HepG2 (cell line): Measurements from ENCODE around the gene PKNOX2. TPM values are rescaled to one million over a fixed set of nuclear protein-coding genes. Genes with fewer than 3 reads are reported as not detected.

Experiments
- ATAC-seq: fragments of 200-7000 bp; cut with Tn5 transposase; 3 replicates; pipeline ENCODE4 v1.9.1; 2020; ENCODE audit warnings: mild to moderate bottlenecking, moderate library complexity
- BruUV-seq: library from RNA; stranded (reverse); fragments of 400-500 nt; replicated peaks from 2 replicates; lab custom pipeline; 2021; lab: Mats Ljungman, UMichigan
- CTCF ChIA-PET: fragments of 300-600 bp; formaldehyde crosslinking; extraction: SDS; loops from one replicate; lab custom pipeline; 2021; ENCODE audit warnings: low total read pairs, inconsistent platforms, low intra/inter-chr PET ratio; lab: Yijun Ruan, JAX
- POLR2A ChIA-PET: fragments of 350-600 bp; sonication (Branson Sonifier 250); formaldehyde crosslinking; loops from one replicate; lab custom pipeline; 2020; ENCODE audit warnings: antibody characterized with exemption, inconsistent platforms; lab: Yijun Ruan, JAX
- DNase-seq: peaks from one replicate; pipeline ENCODE4 v3.0.0-alpha.2; 2015; ENCODE audit warnings: low spot score
- FAIRE-seq: peaks from 3 replicates; lab custom pipeline; 2011; peaks lifted over from hg19 to GRCh38; lab: Jason Lieb, UNC
- H2AFZ ChIP-seq: one replicate; pipeline ENCODE4 v1.6.1; 2011; ENCODE audit warnings: low read length, inconsistent platforms
- H3K27ac ChIP-seq: fragments of 300-600 bp; 3 replicates; pipeline ENCODE4 v1.8.0; 2011; ENCODE audit warnings: mixed run types, mild to moderate bottlenecking, mixed read lengths, low read length, inconsistent platforms; ENCODE audit not compliant: insufficient read depth; ENCODE audit errors: extremely low read length
- H3K27me3 ChIP-seq, 2 experiments: fragments of 200-600 bp in 1 of 2; 2 replicates in 1 of 2; 3 replicates in 1 of 2; pipeline versions ENCODE4 v1.6.0 to v1.8.0; 2011; ENCODE audit warnings: low read length in 2 of 2, mild to moderate bottlenecking in 2 of 2, moderate library complexity in 2 of 2, inconsistent platforms in 1 of 2; ENCODE audit not compliant: insufficient read depth in 2 of 2, control insufficient read depth in 1 of 2
- H3K36me3 ChIP-seq, 2 experiments: fragments of 200-600 bp in 1 of 2; replicated peaks in 1 of 2; 2 replicates in 1 of 2; 3 replicates in 1 of 2; pipeline versions ENCODE4 v1.5.1 to v1.8.0; 2011; ENCODE audit warnings: low read length in 2 of 2, inconsistent platforms in 1 of 2; ENCODE audit not compliant: insufficient read depth in 2 of 2, control insufficient read depth in 1 of 2
- H3K4me1 ChIP-seq: 2 replicates; pipeline ENCODE4 v1.5.1; 2012; ENCODE audit warnings: low read length, inconsistent platforms; ENCODE audit not compliant: insufficient read depth
- H3K4me2 ChIP-seq: 2 replicates; pipeline ENCODE4 v1.6.0; 2011; ENCODE audit warnings: low read depth, low read length, inconsistent platforms
- H3K4me3 ChIP-seq, 3 experiments: fragments of 200-600 bp in 1 of 3; sonication (generic), shearing (Covaris generic) in 1 of 3; replicated peaks in 1 of 3; 2 replicates each; pipeline ENCODE4 v1.5.1; 2011 to 2016; ENCODE audit warnings: low read length in 3 of 3, inconsistent platforms in 2 of 3, low read depth in 2 of 3, mild to moderate bottlenecking in 2 of 3, control low read depth in 1 of 3, mixed read lengths in 1 of 3; ENCODE audit not compliant: insufficient read depth in 1 of 3
- H3K79me2 ChIP-seq: one replicate; pipeline ENCODE4 v1.6.1; 2011; ENCODE audit warnings: low read length, inconsistent platforms; ENCODE audit not compliant: insufficient read depth
- H3K9ac ChIP-seq: 2 replicates; pipeline ENCODE4 v1.6.0; 2011; ENCODE audit warnings: mild to moderate bottlenecking, low read depth, low read length, inconsistent platforms; ENCODE audit not compliant: insufficient read depth
- H3K9me3 ChIP-seq: 2 replicates; pipeline ENCODE4 v1.5.1; 2012; ENCODE audit warnings: mild to moderate bottlenecking, low read length
- H4K20me1 ChIP-seq: 2 replicates; pipeline ENCODE4 v1.6.0; 2011; ENCODE audit warnings: inconsistent platforms, mild to moderate bottlenecking, low read length, moderate library complexity; ENCODE audit not compliant: insufficient read depth
- AHDC1 ChIP-seq: sonication (generic); formaldehyde crosslinking; IDR thresholded peaks from 2 replicates; pipeline ENCODE4 v1.5.1; 2020; ENCODE audit warnings: mild to moderate bottlenecking, missing genetic modification reagents, borderline replicate concordance
- CCDC6 ChIP-seq: sonication (generic); formaldehyde crosslinking; IDR thresholded peaks from 2 replicates; pipeline ENCODE4 v1.8.1; 2022; ENCODE audit warnings: mild to moderate bottlenecking, missing genetic modification reagents, moderate library complexity
- ELF4 ChIP-seq: sonication (generic); formaldehyde crosslinking; IDR thresholded peaks from 2 replicates; pipeline ENCODE4 v1.5.0; 2020; ENCODE audit warnings: missing genetic modification reagents, mild to moderate bottlenecking, moderate library complexity, borderline replicate concordance
- MIER2 ChIP-seq: IDR thresholded peaks from 2 replicates; pipeline ENCODE4 v1.6.1; 2016; ENCODE audit warnings: missing biosample characterization, missing genetic modification reagents
- MYNN ChIP-seq: sonication (generic); formaldehyde crosslinking; IDR thresholded peaks from 2 replicates; pipeline ENCODE4 v1.4.0; 2020; ENCODE audit warnings: mild to moderate bottlenecking, low read depth, missing genetic modification reagents
- ZMYM3 ChIP-seq: sonication (generic); formaldehyde crosslinking; IDR thresholded peaks from 2 replicates; pipeline ENCODE4 v1.5.1; 2020; ENCODE audit warnings: mild to moderate bottlenecking, missing genetic modification reagents
- ZNF891 ChIP-seq: sonication (generic); formaldehyde crosslinking; IDR thresholded peaks from 2 replicates; pipeline ENCODE4 v1.5.0; 2020; ENCODE audit warnings: mild to moderate bottlenecking, missing genetic modification reagents
- ZSCAN29 ChIP-seq: sonication (generic); formaldehyde crosslinking; conservative IDR thresholded peaks from 2 replicates; pipeline ENCODE4 v1.4.0; 2020; ENCODE audit warnings: mild to moderate bottlenecking, missing genetic modification reagents
- WGBS: methylation state at CpG from one replicate; pipeline ENCODE4 v1.1.6; 2017; ENCODE audit warnings: low lambda C conversion rate; 5-methylcytosine and 5-hydroxymethylcytosine counted together
- in situ Hi-C: cut with HindIII; loops from 2 replicates; pipeline ENCODE4 v1.10.0; 2017; ENCODE audit warnings: low pct_unique_long_range_greater_than_20kb; ENCODE audit not compliant: extremely low pct_ligation_motif_present
- intact Hi-C: fragments of 100-400 bp; cut with micrococcal nuclease; formaldehyde crosslinking; loops from one replicate; pipeline ENCODE4 v1.10.0; 2022; ENCODE audit not compliant: unreplicated experiment
- polyA plus RNA-seq, 8 experiments: library from polyadenylated mRNA; depleted of rRNA in 3 of 8; stranded (reverse) in 7 of 8; unstranded in 1 of 8; fragments of >200 nt; fragmentation: Illumina TruSeq in 4 of 8; extraction: Trizol in 4 of 8; gene quantifications; 2 replicates each; pipeline versions ENCODE4 v1.2.1 to v1.2.3, GENCODE V29; 2011 to 2016; ENCODE audit warnings: low read depth in 4 of 8, missing spikeins in 1 of 8, mixed read lengths in 1 of 8; ENCODE audit not compliant: insufficient read depth in 1 of 8
- total RNA-seq, 5 experiments: library from RNA; depleted of rRNA; stranded (reverse); fragments of >200 nt; fragmentation: Illumina TruSeq; extraction: Trizol; gene quantifications; 2 replicates each; pipeline ENCODE4 v1.2.3, GENCODE V29; 2016; ENCODE audit warnings: low read depth in 1 of 5
- TF ChIP-seq, protein P1 (sequence below): sonication (generic); formaldehyde crosslinking; IDR thresholded peaks from 2 replicates; pipeline ENCODE4 v1.8.1; 2023; ENCODE audit warnings: mild to moderate bottlenecking, missing genetic modification reagents, borderline replicate concordance

PKNOX2 gene
- total and polyA plus RNA-seq, 2 of the 13 experiments (the other 11 are each of a cell fraction or from before 2014, with no cell fraction given): not detected

- ChIA-PET POLR2A (no interaction called here), CTCF (no interaction called here)
- FAIRE-seq (no peak), ATAC-seq (no peak), DNase-seq (no peak)
- no peaks in the 10 kb centered on the region for H3K79me2 ChIP-seq
- WGBS: 42% methylated on average over 4 of the region's 4 CpGs
- TF ChIP-seq ZSCAN29 (CRISPR knock-in tag) (no peak), ELF4 (CRISPR knock-in tag) (no peak), ZMYM3 (CRISPR knock-in tag) (no peak), MYNN (CRISPR knock-in tag) (no peak), ZNF891 (no peak), MIER2 (CRISPR knock-in tag) (no peak), AHDC1 (no peak), CCDC6 (no peak)
- TF ChIP-seq, protein P1, sequence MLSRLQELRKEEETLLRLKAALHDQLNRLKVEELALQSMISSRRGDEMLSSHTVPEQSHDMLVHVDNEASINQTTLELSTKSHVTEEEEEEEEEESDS (CRISPR knock-in tag): no peak
- BruUV-seq: no TSS peak
- H3K4me1 ChIP-seq: peaks cover 10% of the 10 kb centered on the region
- no peak overlapping the region for H3K9ac ChIP-seq
- no peaks in the 10 kb centered on the region for H3K9me3 ChIP-seq
- H3K4me3 ChIP-seq: no peak overlapping the region
- in situ Hi-C loops: no loop called here
- intact Hi-C loops: no loop called here
- H3K36me3 ChIP-seq: no peaks in the 10 kb centered on the region
- no peak overlapping the region for H3K27ac ChIP-seq
- no peak overlapping the region for H3K4me2 ChIP-seq
- H4K20me1 ChIP-seq: no peaks in the 10 kb centered on the region
- peaks cover 2 to 23% of the 10 kb centered on the region in 2 experiments; a peak in 2 of 5 replicates for H3K27me3 ChIP-seq
- no peak overlapping the region for H2AFZ ChIP-seq
Measured at GRCh38 chr11:125128450-125128849, 36.1 kb upstream of the PKNOX2 start.
